ENCODE results near the gene TRIP11.

DNA sequence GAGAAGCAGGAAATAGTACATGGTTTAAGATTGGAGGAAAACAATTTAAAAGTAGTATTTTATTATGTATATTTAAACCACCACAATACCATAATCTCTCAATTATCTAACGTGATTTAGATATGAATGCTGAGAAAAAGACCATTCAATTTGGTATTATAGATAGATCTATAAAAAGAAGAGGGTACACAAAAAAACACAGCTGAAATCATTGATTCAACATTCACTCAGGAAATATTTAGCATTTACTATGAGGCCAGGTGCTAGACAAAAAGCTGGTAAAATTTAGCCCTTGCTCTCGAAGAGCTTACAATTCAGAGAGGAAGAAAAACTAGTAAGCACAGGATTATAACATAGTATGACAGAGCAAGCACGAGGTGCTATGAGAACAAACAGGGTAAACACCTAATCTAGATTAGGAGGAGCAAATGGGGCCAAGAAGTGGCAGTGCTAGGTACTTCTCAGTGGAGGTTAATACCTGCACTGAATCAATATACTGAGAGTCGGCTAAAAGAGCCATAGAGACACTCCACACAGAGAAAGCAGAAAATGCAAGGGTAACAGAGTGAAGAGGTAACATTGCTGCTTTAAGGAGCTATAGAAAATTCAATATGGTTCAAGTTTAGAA, 27.6 kb downstream of the TRIP11 start:
- TF ChIP-seq REST (IDR thresholded peaks at IDR 0.05; ENCODE audit: unreplicated experiment), result no peak
- no peak for TF ChIP-seq EZH2phosphoT487 (IDR thresholded peaks at IDR 0.05; ENCODE audit: unreplicated experiment)
- TF ChIP-seq CTCF (conservative IDR thresholded peaks at IDR 0.05; ENCODE audit: low read depth in 2 of 2), result no peak
- no peak for TF ChIP-seq EZH2 (IDR thresholded peaks at IDR 0.05; ENCODE audit: low read depth, unreplicated experiment)
- no peak for TF ChIP-seq POLR2AphosphoS5 (IDR thresholded peaks at IDR 0.05; ENCODE audit: low read depth)
- no peak for TF ChIP-seq CREB1 (CRISPR knock-in tag; IDR thresholded peaks at IDR 0.05; ENCODE audit: low read depth)
- TF ChIP-seq, protein P1, sequence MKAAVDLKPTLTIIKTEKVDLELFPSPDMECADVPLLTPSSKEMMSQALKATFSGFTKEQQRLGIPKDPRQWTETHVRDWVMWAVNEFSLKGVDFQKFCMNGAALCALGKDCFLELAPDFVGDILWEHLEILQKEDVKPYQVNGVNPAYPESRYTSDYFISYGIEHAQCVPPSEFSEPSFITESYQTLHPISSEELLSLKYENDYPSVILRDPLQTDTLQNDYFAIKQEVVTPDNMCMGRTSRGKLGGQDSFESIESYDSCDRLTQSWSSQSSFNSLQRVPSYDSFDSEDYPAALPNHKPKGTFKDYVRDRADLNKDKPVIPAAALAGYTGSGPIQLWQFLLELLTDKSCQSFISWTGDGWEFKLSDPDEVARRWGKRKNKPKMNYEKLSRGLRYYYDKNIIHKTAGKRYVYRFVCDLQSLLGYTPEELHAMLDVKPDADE (IDR thresholded peaks at IDR 0.05), result no peak
- no peak for TF ChIP-seq NANOG (IDR thresholded peaks at IDR 0.05; ENCODE audit: borderline replicate concordance)
- no peak for TF ChIP-seq STAT1 (IDR thresholded peaks at IDR 0.05; ENCODE audit: unreplicated experiment)
- TF ChIP-seq, protein P2, sequence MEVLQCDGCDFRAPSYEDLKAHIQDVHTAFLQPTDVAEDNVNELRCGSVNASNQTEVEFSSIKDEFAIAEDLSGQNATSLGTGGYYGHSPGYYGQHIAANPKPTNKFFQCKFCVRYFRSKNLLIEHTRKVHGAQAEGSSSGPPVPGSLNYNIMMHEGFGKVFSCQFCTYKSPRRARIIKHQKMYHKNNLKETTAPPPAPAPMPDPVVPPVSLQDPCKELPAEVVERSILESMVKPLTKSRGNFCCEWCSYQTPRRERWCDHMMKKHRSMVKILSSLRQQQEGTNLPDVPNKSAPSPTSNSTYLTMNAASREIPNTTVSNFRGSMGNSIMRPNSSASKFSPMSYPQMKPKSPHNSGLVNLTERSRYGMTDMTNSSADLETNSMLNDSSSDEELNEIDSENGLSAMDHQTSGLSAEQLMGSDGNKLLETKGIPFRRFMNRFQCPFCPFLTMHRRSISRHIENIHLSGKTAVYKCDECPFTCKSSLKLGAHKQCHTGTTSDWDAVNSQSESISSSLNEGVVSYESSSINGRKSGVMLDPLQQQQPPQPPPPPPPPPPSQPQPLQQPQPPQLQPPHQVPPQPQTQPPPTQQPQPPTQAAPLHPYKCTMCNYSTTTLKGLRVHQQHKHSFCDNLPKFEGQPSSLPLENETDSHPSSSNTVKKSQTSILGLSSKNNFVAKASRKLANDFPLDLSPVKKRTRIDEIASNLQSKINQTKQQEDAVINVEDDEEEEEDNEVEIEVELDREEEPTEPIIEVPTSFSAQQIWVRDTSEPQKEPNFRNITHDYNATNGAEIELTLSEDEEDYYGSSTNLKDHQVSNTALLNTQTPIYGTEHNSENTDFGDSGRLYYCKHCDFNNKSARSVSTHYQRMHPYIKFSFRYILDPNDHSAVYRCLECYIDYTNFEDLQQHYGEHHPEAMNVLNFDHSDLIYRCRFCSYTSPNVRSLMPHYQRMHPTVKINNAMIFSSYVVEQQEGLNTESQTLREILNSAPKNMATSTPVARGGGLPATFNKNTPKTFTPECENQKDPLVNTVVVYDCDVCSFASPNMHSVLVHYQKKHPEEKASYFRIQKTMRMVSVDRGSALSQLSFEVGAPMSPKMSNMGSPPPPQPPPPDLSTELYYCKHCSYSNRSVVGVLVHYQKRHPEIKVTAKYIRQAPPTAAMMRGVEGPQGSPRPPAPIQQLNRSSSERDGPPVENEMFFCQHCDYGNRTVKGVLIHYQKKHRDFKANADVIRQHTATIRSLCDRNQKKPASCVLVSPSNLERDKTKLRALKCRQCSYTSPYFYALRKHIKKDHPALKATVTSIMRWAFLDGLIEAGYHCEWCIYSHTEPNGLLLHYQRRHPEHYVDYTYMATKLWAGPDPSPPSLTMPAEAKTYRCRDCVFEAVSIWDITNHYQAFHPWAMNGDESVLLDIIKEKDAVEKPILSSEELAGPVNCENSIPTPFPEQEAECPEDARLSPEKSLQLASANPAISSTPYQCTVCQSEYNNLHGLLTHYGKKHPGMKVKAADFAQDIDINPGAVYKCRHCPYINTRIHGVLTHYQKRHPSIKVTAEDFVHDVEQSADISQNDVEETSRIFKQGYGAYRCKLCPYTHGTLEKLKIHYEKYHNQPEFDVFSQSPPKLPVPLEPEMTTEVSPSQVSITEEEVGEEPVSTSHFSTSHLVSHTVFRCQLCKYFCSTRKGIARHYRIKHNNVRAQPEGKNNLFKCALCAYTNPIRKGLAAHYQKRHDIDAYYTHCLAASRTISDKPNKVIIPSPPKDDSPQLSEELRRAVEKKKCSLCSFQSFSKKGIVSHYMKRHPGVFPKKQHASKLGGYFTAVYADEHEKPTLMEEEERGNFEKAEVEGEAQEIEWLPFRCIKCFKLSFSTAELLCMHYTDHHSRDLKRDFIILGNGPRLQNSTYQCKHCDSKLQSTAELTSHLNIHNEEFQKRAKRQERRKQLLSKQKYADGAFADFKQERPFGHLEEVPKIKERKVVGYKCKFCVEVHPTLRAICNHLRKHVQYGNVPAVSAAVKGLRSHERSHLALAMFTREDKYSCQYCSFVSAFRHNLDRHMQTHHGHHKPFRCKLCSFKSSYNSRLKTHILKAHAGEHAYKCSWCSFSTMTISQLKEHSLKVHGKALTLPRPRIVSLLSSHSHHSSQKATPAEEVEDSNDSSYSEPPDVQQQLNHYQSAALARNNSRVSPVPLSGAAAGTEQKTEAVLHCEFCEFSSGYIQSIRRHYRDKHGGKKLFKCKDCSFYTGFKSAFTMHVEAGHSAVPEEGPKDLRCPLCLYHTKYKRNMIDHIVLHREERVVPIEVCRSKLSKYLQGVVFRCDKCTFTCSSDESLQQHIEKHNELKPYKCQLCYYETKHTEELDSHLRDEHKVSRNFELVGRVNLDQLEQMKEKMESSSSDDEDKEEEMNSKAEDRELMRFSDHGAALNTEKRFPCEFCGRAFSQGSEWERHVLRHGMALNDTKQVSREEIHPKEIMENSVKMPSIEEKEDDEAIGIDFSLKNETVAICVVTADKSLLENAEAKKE (CRISPR knock-in tag; IDR thresholded peaks at IDR 0.05), result no peak
- no peak for TF ChIP-seq ZNF114 (CRISPR knock-in tag; IDR thresholded peaks at IDR 0.05)
- no peak for TF ChIP-seq JUNB (IDR thresholded peaks at IDR 0.05; ENCODE audit: unreplicated experiment)

All from GM23338 (cell line).